GM10248 (cell line): ENCODE data around the gene PRDM16.

Experiments
- CTCF ChIA-PET: fragments of 300-600 bp; sonication (Branson Sonifier 250); formaldehyde crosslinking; extraction: SDS; loops from one replicate; lab custom pipeline; 2021; ENCODE audit warnings: antibody characterized with exemption; lab: Yijun Ruan, JAX
- POLR2A ChIA-PET: fragments of 350-650 bp; sonication (Branson Sonifier 250); formaldehyde crosslinking; extraction: SDS; loops from one replicate; lab custom pipeline; 2020; ENCODE audit warnings: antibody characterized with exemption; lab: Yijun Ruan, JAX
- DNase-seq: peaks from one replicate; pipeline ENCODE4 v3.0.0; 2012; ENCODE audit errors: extremely low spot score
- CTCF ChIP-seq: IDR thresholded peaks from 2 replicates; pipeline ENCODE4 v1.5.1; 2012; ENCODE audit warnings: mild to moderate bottlenecking, low read depth; ENCODE audit errors: extremely low read depth, missing control alignments, control extremely low read depth

The PRDM16 gene

GRCh38 chr1:3180915-3181314, 111.9 kb downstream of the PRDM16 start:
- POLR2A ChIA-PET = no interaction called here

DNA sequence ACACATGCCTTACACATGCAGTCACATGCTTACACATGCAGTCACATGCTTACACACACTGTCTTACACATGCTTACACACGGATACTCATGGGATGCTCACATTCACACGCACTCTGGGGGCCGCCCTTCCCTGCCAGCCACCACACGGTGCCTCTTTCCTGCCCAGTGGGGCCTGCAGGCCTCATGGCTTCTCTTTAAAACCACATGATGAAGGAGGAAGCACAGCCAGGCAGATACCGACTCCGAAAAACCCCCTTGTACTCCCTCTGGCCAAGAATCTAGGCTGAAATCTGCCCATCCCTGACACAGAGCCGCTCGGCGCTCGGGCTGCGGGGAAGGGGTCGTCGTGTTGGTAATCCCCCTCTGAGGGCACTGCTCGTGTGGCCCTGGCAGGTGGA, 113.0 kb downstream of the PRDM16 start:
- POLR2A ChIA-PET = no interaction called here

More at GRCh38 chr1:3180915-3181314, 111.9 kb downstream of the PRDM16 start:
- CTCF ChIA-PET = no interaction called here
- no peak for TF ChIP-seq CTCF
- no peak for DNase-seq

DNA sequence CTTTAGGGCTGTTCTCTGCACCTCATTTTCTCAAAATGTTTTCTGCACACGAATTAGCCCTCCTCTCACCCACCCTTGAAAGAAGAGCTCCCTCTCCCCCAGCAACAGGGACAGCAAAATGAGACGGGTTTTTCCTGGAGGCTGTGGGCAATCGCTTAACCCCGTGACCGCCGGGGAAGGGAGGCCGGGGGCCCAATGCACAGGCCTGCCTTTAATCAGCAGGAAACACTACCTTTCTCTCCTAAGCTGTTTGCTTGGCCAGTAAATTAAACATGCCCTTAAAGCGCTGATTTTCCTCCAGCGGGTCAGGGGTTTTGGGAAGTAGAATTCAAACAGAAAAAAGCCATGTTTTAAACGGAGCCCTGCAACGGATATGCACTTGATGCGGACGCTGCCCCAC, 114.4 kb downstream of the PRDM16 start:
- no peak for TF ChIP-seq CTCF
- no peak for DNase-seq
- ChIA-PET CTCF (no interaction called here), POLR2A (no interaction called here)

More for the DNA sequence above, 113.0 kb downstream of the PRDM16 start:
- no peak for DNase-seq
- TF ChIP-seq CTCF = no peak
- CTCF ChIA-PET = no interaction called here

GRCh38 chr1:3183813-3184212, 114.8 kb downstream of the PRDM16 start:
- ChIA-PET CTCF (no interaction called here), POLR2A (no interaction called here)
- no peak for TF ChIP-seq CTCF
- no peak for DNase-seq

GRCh38 chr1:3184666-3185065, 115.7 kb downstream of the PRDM16 start:
- TF ChIP-seq CTCF = no peak
- no peak for DNase-seq
- CTCF ChIA-PET = no interaction called here
- POLR2A ChIA-PET = no interaction called here

DNA sequence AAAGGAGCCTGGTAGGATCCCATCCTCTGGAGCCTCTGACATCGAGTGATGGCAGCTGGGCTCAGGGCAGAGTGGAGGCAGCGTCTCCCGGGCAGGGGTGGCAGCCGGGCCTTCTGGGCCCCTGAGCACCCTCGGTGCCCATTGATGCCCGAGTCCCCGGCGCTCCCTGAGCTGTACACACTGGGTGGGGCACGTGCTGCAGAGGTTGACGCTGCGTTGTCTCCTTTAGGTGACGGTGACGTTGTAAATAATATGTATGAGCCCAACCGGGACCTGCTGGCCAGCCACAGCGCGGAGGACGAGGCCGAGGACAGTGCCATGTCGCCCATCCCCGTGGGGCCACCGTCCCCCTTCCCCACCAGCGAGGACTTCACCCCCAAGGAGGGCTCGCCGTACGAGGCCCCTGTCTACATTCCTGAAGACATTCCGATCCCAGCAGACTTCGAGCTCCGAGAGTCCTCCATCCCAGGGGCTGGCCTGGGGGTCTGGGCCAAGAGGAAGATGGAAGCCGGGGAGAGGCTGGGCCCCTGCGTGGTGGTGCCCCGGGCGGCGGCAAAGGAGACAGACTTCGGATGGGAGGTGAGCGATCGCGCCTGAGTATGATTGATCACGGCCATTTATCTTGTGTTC, 117.0 kb downstream of the PRDM16 start:
- CTCF ChIA-PET = no interaction called here
- POLR2A ChIA-PET = no interaction called here
- no peak for TF ChIP-seq CTCF
- no peak for DNase-seq
